ENCODE data around the gene DDX46.
"Not testable (repeated sequence)": the region's sequence is repeated elsewhere in the genome, so short reads cannot be mapped to it uniquely, and the experiment has no call there.

GRCh38 chr5:134849434-134849933 lies 90.9 kb downstream of the DDX46 start:
- TF ChIP-seq CTCF, POLR2AphosphoS5, POLR2A, EP300 (IDR thresholded peaks at IDR 0.05): not testable (repeated sequence)
